ENCODE results near the gene IFNAR1.
"Not testable (repeated sequence)": the region's sequence is repeated elsewhere in the genome, so short reads cannot be mapped to it uniquely, and the experiment has no call there.

The IFNAR1 gene

DNA sequence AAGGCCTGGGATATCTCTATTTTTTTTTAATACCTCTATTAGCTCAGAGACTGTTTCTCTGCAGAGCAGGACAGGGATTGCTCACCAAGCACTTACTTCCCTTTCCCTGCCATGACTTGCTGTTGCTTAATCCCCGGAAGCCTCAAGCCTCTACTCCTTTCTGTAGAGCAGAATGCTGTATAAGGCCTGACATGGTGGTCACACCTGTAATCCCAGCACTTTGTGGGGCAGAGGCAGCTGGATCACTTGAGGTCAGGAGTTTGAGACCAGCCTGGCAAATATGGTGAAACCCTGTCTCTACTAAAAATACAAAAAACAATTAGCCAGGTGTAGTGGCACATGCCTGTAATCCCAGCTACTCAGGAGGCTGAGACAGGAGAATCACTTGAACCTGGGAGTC, 55.2 kb downstream of the IFNAR1 start:
- DNase-seq = not testable (repeated sequence)

DNA sequence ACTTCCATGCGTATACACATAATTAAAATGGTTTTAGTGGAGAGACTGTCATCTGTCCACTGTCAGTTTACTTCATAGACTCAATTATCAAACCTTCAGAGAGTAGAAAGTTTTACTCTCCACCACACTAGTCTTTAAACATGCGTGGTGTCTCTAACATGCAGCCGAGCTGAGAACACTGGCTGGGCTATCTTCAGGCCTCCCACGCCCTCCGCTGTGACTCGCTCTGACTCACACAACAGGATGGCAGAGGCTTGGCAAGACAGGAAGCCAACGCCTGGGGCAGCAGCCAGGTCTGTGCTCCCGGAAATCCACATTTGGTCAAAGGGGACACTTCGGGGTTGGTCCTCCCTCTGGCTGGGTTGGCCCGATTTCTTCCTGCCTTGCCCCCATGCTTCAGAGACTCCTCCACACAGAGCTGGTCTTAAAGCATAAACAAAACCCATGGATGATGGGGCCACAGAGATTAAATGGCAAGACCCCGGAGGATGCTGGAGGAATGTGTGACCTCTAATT, 55.8 kb downstream of the IFNAR1 start:
- DNase-seq = no peak

DNA sequence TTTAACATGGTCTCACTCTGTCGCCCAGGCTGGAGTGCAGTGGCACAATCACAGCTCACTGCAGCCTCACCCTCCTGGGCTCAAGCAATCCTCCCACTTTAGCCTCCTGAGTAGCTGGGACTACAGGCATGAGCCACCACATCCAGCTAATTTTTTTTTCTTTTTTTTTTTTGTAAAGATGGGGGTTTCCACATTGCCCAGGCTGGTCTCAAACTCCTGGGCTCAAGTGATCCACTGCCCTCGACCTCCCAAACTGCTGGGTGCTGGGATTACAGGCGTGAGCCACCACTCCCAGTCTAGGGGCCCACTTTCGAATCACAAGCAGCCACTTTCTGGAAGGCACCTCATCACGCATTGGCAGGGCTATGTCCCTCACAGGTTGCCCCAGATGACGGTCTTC, 56.6 kb downstream of the IFNAR1 start:
- not testable (repeated sequence) for DNase-seq

DNA sequence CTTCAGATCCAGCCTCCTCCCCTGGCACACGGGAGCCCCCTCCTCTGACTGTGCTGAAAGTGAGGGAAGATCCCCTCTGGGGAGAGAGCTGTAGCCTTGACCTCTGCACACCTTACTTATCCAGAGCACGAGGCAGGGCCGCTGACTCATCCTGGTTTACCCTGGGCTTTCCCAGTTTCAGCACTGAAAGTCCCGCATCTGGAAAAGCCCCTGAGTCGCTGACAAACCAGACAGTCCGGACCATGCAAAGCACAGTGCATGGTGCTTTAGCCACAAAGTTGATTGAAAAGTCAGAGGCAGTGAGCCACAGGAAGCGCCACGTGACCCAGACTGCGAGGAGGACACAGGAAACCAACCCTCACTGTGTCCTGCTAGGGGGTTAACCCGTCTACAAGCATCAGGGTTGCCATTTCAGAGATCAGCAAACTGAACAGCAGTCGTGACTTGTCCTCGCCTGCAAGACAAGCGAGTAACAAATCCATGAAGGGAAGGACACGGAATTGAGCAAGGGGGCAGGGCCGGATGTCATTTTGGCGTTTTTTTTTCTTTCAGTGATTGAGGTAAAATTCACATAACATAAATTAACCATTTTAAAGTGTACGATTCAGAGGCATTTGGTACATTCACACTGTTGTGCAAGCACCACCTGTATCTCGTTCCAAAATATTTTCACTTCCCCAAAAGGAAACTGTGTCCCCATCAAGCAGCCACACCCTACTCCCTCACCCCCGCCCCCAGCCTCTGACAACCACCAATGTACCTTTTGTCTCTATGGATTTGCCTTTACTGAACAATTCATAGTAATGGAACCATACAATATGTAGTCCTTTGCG, 58.5 kb downstream of the IFNAR1 start:
- no peak for DNase-seq

DNA sequence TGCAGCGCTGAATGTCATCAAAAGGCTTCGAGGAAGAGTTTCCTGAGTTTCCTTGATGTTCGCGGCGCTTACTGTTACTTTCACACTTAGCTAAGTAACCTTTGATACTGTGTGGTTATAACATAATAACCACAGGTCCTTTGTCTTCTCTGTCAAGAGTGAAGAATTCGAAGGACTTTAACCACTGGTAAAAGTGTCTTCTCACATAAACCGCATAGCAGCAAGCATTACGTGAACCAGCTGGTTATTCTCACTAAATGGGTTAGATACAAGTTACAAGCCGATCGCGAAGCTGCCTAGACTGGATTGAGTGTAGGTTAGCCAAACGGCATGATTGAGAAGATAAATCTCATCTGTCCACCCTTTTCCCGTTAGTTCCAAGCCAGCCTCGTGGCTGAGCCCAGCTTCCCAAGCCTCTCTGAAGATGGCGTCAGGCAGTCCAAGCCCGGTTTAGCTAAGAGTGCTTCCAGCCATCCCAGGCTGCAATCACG, 60.1 kb downstream of the IFNAR1 start:
- DNase-seq = no peak

DNA sequence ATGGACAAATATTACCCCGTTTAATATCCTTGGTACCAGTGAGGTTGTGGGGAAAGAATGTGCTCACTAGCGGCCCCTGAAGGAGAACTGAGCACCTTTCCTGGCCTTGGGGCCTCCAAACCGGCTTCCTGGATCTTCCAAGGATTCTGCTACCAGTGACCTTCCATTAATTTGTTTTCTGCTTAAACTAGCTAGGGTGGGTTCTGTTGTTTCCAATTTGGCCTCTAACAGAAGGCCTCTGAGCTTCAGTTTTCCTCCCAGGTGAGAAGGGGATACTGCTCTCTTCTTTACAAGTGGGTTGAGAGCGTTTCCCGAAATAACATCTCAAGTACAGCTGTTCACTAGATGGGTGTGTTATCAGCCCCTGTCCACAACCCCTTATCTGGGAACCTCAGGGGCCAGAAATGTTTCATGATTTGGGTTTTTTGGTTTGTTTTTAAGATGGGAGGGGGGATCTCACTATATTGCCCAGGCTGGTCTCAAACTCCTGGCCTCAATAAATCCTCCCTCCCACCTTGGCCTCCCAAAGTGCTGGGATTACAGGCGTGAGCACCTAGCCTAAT, 61.5 kb downstream of the IFNAR1 start:
- DNase-seq = no peak

DNA sequence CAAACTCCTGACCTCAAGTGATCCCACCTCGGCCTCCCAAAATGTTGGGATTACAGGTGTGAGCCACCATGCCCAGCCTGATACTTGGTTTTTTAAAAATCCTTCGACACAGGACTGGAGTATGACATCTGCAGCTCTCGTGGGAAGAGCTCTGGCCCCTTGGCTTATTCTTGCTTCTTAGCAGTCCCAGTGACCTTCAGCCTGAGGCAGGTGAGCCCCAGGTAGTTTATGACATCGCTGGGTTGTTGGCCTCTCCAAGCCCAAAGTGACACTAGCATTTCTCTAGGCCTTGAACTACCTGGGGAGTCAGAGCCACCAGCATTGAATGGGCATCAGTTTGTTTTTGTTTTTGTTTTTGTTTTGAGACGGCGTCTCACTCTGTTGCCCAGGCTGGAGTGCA, 62.5 kb downstream of the IFNAR1 start:
- DNase-seq = no peak

DNA sequence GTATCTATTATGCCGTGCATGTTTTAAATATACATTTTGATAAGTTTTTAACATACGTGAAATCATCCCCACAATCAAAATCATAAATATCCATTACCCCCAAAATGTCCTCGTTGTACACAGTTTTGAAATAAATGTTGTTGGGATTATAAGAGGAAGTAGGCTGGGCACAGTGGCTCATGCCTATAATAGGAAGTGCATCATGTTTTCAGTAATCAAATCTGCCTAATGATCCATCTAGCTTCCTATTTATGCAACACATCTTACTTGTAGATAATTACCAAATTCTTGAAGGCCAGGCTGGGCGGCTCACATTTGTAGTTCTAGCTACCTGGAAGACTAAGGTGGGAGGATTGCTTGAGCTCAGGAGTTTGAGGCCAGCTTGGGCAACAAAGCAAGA, 63.4 kb downstream of the IFNAR1 start:
- no peak for DNase-seq

DNA sequence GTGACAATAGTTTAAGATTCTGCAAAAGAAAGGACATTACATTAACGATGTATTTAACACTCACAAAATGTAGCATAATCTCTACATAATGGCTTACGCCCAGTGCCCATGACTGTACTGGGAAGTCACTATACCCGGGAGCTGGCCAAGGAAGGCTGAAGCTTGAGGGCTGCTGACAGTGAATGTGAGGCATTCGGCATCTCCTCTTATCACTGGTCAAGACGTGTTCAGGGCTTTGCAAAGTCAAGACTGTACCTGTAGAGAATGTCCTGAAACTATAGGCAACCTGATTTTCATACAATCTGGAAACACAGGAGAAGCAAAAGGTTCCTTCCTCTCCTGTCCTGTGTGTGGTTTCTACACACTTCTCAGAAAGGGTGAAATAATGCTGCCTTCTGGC, 65.7 kb downstream of the IFNAR1 start:
- DNase-seq = no peak

DNA sequence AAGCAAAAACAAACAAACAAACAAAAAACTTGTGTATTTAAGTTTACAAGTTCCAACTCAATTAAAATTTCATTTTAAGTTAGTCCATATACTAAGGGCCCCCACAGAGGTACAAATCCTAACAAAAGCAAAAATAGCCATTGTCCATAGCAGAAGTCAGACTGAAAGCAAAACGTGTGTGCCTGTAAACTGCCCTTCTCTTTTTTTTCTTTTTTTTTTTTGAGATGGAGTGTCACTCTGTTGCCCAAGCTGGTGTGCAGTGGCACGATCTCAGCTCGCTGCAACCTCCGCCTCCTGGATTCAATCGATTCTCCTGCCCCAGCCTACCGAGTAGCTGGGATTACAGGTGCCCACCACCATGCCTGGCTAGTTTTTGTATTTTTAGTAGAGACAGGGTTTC, 66.9 kb downstream of the IFNAR1 start:
- DNase-seq = no peak

DNA sequence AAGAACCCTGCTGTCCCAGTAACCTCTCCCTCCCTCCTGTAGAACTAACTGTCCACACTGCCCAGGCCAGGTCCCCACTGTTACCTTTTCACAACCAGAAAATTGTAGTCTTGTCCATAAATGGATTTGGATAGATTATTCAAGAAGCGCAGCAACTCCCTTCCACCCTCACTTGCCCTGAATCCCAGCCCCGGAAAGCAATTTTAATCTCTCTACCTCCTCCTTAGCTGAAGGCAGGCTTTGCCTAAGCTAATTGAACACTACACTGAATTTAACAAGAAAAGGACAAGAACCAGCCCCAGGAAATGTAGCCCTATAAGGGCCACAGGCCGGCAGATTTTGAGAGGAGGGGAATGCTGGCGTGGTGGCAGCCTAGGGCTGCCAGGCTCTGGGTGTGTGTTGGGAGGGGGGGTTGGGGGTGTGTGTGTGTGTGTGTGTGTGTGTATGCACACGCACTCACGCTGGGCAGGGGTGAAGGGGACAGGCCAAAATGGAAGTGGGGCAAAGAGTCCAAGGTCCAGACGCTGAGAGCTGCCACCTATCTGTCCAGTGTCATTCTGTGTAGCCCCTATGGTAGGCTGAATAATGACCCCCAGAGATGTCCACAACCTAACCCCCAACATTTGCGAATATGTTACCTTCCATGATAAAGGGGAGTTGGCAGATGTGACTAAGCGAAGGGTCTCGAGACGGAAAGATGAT, 67.7 kb downstream of the IFNAR1 start:
- DNase-seq = no peak

DNA sequence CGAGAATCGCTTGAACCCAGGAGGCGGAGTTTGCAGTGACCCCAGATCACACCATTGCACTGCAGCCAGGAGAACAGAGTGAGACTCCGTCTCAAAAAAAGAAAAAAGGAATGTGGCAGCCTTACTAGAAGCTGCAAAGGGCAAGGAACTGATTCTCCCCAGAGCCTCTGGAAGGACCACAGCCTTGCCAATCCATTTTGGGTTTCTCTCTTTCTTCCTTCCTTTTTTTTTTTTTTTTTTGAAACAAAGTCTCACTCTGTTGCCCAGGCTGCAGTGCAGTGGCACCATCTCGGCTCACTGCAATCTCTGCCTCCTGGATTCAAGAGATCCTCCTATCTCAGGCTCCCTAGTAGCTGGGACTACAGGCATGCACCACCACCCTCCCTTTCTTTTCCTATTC, 68.6 kb downstream of the IFNAR1 start:
- no peak for DNase-seq

DNA sequence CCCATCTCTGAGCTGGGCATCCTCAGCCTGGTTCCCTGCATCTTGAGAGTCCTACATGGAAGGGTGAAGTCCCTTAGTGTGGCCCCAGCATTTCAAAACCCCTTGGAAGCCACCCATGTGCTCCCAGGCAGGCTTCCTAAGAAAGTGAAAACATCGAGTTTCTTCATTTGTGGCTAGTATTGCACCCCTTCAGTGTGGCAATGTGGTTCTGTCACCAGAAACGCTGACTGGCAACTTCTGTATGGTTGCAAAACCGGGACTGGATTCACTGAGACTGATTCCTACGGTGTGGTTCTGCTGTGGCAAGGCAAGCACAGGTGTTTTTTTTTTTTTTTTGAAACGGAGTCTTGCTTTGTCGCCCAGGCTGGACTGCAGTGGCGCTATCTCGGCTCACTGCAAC, 69.5 kb downstream of the IFNAR1 start:
- no peak for DNase-seq

DNA sequence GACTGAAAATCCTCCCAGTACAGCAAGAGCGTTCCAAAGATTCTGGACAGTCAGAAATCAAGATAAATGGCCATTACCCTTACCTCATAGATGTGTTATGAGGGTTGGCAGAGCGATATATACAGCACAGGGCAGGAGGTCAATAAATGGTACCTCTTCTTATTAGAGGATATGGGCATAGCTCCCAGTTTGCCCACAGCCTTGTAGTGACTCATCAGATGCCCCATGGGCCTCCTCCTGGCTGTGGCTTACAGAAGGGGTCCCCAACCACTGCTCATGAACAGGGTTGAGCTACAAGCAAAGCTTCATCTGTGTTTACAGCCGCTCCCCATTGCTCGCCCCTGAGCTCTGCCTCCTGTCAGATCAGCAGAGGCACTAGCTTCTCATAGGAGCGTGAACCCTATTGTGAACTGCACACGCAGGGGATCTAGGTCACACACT, 71.1 kb downstream of the IFNAR1 start:
- DNase-seq = no peak

DNA sequence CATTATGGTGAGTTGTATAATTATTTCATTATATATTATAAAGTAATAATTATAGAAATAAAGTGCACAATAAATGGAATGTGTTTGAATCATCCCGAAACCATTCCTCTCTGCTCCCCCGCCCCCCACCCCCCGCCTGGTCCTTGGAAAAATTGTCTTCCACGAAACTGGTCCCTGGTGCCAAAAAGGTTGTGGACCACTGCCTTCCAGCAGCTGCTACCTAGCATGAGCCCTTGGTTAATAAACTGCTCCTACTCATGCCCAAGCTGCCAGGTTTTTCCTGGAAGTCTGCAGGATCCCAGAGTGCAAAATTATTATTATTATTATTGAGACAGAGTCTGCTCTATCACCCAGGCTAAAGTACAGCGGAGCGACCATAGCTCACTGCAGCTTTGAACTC, 71.7 kb downstream of the IFNAR1 start:
- no peak for DNase-seq

DNA sequence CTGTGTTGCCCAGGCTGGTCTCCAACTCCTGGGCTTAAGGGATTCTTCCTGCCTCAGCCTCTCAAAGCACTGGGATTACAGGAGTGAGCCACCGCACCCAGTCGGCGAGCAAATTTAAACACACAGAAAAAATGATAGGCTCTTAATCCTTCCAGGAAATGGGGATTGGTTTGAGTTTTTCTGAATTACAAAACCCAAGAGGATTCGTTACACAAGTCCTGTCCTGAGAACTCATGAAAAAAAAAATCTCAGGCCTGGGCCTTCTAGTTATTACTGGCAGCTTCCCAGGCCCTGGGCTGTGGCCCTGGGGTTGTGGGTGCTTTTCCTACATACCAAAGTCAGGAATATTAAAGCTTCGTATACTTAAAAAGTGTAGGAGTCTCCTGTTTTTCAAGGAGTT, 72.2 kb downstream of the IFNAR1 start:
- no peak for DNase-seq

DNA sequence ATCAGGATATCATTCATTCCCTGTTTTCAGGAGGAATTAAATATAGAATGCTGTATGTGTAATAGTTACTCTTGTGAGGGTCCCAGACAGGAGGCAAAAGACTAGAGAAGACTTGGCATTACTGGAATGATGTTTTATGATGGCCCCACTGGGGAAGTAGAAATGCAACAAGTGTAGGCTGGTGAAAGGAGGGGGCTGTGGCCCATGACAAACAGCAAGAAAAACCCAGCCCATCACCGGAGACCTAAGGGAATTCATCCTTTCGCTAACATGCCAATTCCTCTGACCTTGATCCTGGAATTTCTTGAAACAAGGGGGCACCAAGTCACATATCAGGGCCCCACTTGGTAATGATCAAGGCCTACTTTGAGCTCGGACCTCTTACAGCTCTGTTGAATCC, 72.9 kb downstream of the IFNAR1 start:
- DNase-seq = no peak

DNA sequence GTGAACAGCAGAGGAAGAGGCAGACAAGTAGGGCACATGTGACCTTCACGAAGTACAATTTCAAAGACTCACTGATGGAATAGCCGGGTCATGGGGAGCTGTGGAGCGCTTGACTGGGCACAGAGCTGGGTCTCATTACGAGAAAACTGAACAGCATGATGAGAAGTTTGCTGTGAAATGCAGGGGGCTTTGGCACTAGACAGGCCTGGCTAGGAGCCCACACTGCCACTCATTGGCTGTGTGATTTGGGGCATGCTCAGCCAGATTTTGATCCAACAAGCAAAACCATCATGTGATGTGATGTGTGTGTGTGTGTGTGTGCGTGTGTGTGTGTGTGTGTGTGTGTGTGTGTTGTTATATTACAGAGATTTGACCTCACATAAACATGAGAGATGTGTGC, 73.6 kb downstream of the IFNAR1 start:
- no peak for DNase-seq

DNA sequence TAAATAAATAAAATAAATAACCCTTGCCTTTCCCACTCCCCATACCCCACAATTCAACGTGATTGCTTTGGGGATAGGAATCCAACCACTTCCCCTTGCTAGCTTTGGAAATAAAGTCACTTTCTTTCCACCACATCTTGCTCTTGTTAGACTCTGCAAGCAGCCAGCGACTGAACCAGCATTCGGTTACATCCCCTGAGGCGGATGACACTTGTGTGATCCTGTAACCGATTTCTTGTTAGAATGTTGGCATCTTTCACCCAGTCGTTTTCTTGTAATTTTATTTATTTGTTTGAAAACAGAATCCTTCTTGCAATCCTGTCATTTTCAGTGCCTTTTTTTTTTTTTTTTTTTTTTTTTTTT, 76.8 kb downstream of the IFNAR1 start:
- no peak for DNase-seq

DNA sequence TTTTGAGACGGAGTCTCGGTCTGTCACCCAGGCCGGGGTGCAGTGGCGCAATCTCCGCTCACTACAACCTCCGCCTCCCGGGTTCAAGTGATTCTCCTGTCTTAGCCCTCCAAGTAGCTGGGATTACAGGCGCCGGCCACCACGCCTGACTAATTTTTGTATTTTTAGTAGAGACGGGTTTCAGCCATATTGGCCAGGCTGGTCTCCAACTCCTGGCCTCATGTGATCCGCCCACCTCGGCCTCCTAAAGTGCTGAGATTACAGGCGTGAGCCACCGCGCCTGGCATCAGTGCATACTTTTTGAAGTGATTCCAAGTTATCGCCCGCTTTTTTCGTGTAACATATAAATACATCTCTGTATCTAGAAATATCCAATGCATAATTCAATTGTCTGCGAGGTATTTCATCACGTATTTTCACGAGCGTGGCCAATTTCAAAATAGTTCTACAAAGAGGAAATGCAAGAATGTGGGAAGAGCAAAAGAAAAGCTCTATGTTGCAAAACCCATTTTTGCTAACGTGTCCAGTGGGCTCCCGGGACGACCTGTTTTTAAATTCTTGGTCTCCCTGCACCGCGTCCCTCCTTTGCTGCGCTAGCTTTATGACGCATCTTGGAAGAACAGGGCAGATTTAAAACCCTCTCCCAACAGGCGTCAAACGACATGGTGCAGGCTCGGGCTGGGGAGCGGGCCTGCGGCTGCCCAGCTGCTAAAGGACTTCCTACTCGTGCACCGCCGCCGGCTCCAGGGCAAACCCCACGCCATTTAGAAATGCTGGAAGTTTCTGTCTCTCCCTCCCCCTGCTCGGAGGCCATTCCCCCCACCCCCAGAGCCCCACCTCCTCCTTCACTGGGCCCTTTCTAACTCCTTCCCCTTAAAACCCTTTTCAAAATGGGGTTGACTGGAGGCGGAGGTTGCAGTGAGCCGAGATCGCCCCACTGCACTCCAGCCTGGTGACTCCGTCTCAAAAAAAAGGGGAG, 77.5 kb downstream of the IFNAR1 start:
- no peak for DNase-seq

DNA sequence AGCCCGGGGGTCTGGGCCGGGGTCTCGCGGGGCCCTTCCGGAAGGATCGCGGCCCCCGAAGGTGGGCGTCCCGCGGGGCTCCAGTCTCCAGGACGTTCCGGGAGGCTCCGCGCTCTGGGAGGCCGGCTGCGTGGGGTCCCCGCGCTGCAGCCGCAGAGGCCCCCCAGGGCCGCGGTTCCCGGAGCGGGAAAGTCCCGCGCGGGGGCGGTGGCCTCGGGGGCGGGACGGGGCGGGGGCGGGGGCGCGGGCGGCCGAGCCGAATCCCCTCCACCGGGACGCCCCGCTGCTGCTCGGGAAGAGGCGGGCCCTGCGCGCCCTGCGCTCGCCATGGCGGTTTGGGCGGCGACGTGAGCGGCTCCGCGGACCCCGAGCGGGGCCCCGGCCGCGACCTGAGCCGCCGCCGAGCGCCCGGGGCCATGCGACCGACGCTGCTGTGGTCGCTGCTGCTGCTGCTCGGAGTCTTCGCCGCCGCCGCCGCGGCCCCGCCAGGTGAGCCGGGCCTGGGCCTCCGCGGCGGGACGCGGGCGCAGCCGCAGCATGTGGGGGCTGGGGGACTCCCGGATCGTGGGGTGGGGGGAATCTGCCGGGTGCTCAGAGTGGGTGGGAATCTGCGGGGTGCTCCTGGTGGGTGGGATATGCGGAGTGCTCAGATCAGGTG, 78.5 kb downstream of the IFNAR1 start, which contains the start of gene IFNGR2:
TSS of gene IFNGR2 (plus strand) at position 286 of the 658 bp plus-strand sequence. CDS start at position 417, 131 bp downstream.
- no peak for DNase-seq

All from NCI-H1694 (cell line).